Right hindlimb (tissue), 1 donor: Measurements from ENCODE around the gene ZNF615.
"Not testable (repeated sequence)": the region's sequence is repeated elsewhere in the genome, so short reads cannot be mapped to it uniquely, and the experiment has no call there.

Source experiments
- DNase-seq: peaks from one replicate; pipeline ENCODE4 v3.0.0-alpha.2; 2018

Gene ZNF615

DNA sequence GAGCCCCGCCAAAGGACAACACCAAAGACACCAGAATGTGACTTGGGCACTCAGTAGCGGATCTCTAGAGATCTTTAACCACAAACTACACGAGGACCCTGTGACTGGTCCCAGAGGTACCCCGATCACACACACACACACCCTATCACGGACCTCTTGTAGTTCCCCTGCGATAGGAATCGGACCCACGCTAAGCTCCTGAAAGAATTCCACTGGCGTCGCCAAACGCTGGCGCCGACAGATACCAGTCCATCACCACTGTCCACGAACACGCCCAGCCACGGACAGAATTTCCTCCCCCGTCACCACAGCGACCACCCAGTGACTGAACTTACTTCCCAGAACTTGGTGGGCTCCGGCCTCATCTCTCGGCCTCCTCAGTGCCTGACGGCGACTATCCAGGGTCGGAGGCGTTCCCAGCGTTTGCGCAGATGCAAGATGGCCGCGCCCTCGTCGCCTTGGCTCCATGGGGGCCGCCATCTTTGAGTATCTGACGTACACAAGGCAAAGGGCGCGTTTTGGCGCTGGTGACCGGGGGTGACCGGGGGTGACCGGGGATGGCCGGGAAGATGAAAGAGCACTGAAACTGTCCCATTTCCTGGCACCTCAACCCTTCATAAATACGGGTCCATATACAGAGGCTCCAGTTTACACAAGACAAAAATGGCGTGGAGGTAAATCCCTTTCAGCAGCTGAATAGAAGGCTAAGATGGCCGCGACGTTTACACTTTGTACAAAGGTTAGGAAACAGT is at the start of gene ZNF615:
TSS of gene ZNF615 (minus strand) at position 406 of the 752 bp plus-strand sequence. CDS start 4,500 bp downstream, outside the sequence.
- peak; percentile 94 for DNase-seq

DNA sequence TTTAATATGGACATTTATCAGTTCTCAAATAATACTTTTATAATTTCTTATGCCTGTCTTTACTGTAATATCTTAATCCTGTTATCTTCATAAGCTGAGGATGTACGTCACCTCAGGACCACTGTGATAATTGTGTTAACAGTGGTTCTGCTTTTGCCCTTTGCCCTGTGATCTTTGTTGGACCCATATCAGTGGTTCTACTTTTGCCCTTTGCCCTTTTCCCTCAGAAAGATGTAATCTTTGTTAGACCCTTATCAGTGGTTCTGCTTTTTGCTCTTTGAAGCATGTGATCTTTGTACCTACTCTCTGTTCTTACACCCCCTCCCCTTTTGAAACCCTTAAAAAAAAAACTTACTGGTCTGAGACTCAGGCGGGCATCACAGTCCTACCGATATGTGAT is 48.5 kb upstream of the ZNF615 start:
- not testable (repeated sequence) for DNase-seq

DNA sequence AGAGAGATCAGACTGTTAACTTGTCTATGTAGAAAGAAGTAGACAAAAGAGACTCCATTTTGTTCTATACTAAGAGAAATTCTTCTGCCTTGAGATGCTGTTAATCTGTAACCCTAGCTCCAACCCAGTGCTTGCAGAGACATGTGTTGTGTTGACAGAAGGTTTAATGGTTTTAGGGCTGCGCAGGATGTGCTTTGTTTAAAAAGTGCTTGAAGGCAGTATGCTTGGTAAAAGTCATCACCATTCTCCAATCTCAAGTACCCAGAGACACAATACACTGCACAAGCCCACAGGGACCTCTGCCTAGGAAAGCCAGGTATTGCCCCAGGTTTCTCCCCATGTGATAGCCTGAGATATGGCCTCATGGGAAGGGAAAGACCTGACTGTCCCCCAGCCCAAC is 43.7 kb upstream of the ZNF615 start:
- DNase-seq = not testable (repeated sequence)

DNA sequence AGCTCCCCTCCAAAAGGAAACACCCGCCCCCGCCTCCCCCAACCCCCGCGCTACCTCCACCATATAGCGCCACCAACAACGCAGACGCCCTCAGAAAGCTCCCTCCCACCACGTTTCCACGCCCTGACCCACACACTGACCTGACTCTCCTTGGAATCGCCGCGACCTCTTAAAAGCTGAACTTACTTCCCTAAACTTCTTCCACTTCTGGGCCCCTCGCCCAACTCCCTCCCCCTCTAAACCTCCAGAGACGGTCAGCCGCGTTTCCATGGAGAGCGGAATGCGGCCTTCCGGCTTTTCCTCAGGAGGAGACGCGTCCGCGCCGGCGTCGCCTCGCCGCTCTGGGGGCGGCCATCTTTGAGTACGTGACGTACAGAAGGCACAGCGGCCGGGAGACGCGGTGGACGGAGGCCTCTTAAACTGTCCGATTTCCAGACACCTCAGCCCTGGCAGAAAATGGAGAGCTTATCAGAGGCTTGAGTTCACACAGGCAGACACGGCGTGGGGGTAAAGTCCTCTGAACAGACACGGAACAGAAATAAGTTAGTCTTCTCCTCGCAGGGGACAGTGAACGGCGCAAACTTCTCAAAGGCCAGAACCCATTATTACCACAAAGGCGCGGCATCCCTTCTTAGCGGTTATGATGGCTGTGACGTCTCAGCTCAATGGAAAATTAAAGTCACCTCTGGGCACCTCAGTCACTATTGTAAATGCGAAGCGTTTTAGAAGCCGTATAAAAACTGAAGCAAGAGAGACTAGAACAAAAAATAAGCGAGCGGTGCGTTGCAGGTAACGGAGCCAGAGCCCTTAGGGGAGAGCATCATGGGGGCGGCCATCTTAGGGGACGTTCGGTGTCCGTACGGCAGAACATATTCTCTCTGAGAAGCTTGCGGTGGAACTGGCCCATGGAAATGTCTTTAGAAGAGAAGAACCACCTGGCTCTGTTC is 40.8 kb upstream of the ZNF615 start, which contains the start of gene ZNF432:
TSS of gene ZNF432 (minus strand) at position 284 of the 947 bp plus-strand sequence. CDS start 1,970 bp downstream, outside the sequence.
- DNase-seq = peak; percentile 97

DNA sequence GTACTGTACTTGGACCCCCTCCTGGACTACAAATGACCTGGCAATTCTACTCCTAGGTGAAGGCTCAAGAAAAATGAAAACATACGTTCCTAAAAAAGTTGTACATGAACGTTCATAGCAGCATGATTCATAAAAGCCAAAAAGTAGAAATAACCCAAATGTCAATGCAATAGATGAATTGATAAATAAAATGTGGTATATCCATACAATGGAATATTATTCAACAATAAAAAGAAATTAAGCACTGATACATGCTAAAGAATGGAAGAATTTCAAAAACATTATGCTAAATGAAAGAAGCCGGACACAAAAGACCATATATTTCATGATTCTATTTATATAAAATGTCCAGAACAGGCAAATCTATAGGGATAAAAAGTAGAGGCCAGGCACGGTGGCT is 31.2 kb upstream of the ZNF615 start:
- no peak for DNase-seq

DNA sequence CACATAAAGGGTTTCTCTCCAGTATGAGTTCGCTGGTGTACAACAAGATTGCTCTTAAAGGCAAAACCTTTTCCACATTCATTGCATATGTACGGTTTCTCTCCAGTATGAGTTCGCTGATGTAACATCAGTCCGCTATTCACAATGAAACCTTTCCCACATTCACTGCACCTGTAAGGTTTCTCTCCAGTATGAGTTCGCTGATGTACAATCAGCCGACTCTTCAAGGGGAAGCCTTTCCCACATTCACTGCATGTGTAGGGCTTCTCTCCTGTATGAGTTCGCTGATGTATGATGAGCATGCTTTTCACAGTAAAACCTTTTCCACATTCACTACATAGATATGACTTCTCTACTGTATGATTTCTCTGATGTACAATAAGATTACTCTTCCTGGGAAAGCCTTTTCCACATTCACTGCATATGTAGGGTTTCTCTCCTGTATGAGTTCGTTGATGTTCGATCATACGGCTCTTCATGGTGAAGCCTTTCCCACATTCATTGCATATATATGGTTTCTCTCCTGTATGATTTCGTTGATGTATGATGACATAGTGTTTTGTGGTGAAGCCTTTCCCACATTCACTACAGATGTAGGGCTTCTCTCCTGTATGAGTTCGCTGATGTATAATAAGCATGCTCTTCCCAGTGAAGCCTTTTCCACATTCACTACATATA is 26.2 kb upstream of the ZNF615 start:
- no peak for DNase-seq

DNA sequence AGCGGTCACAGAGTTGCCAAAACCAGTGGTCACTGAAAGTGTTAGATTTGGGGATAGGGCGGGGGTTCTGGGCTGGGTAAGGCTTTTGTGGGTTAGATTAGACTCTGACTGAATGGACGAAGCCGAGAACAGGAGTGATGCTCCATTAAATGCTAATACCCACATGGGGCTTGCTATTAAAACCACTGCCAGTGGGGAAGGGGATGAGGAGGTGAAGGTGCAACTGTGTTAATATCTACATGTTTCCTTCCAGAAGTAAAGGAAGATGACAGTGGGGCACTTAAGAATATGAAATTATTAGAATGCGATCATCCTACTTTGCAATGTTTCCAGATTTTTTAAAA is 20.7 kb upstream of the ZNF615 start:
- DNase-seq = no peak

DNA sequence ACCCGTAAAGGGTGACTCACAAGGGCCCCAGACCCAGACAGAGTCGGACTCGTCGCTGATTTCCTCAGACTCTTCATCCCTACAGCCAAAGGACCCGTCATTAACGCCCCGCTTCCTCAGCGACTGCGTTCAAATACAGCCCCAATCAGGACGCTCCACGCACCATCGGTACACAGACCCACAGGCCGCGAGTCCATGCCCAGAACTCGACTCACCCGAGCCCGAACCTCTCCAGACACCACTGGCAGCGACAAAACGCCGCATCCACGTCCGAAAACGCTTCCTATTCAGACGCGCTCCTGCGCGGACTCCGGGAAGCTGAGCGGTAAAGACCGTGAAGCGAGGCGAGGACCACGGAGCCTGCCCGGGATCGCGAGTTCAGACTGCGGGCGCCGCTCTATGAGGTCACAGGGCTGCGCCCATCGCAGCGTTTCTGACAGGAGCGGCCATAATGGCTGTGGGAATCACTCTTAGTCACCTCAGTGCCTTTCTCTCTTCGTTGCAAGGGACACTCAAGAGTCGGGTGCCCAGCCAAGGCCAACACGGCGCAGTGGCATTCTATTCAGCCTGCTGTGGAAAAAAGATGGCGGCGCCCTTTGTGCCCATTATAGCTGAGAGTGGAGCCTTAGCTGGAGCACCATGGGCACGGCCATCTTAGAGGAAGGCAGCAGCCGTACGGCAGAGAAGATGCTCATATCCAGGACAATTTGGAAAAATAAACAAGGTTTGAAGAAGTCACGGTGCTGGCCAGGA is 20.2 kb upstream of the ZNF615 start, which contains the start of gene ZNF614:
TSS of gene ZNF614 (minus strand) at position 353 of the 753 bp plus-strand sequence. CDS start 2,634 bp downstream, outside the sequence.
- peak; percentile 94 for DNase-seq

DNA sequence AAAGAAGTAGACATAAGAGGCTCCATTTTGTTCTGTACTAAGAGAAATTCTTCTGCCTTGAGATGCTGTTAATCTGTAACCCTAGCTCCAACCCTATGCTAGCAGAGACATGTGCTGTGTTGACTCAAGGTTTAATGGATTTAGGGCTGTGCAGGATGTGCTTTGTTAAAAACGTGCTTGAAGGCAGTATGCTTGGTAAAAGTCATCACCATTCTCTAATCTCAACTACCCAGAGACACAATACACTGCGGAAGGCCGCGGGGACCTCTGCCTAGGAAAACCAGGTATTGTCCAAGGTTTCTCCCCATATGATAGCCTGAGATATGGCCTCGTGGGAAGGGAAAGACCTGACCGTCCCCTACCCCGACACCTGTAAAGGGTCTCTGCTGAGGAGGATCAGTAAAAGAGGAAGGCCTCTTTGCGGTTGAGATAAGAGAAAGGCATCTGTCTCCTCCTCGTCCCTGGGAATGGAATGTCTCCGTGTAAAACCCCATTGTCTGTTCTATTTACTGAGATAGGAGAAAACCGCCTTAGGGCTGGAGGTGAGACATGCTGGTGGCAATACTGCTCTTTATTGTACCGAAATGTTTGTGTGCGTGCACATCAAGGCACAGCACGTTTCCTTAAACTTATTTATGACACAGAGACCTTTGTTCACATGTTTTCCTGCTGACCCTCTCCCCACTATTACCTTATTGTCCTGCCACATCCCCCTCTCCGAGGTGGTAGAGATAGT is 18.4 kb upstream of the ZNF615 start:
- not testable (repeated sequence) for DNase-seq

DNA sequence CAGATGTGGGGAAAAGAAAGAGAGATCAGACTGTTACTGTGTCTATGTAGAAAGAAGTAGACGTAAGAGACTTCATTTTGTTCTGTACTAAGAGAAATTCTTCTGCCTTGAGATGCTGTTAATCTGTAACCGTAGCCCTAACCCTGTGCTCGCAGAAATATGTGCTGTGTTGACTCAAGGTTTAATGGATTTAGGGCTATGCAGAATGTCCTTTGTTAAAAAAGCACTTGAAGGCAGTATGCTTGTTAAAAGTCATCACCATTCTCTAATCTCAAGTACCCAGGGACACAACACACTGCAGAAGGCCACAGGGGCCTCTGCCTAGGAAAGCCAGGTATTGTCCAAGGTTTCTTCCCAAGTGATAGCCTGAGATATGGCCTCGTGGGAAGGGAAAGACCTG is 16.5 kb upstream of the ZNF615 start:
- DNase-seq = not testable (repeated sequence)

DNA sequence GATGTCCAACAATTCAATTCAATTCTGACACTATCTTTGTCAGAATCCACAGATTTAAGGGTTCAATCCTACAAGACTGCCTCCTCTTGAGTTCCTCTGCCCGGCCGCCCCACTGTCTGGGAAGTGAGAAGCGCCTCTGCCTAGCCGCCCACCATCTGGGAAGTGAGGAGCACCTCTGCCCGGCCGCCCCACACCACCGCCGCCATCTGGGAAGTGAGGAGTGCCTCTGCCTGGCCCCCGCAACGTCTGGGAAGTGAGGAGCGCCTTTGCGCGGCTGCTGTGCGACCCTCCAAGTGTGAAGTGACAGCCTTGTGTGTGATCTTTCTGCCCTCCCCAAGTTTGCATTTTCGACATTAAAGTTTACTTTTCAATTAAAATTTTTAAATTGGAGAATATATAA is 14.2 kb upstream of the ZNF615 start:
- no peak for DNase-seq

DNA sequence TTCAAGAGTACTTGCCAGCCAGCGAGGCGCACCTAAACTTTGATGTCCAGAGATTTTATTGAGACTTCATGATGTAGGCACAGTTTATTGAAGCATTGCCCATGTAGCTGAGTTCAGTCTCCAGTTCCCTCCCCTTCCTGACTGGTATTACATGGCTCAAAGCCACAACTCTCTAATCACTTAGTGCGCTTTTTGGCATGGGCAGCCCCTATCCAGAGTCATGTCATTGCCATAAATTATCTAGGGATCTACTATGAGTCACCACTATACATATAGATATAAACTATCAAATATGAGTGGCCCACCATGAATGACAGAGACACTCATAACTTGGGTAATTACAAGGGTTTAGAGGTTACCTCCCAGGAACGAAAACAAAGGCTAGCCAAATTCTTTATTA is 12.5 kb upstream of the ZNF615 start:
- no peak for DNase-seq

DNA sequence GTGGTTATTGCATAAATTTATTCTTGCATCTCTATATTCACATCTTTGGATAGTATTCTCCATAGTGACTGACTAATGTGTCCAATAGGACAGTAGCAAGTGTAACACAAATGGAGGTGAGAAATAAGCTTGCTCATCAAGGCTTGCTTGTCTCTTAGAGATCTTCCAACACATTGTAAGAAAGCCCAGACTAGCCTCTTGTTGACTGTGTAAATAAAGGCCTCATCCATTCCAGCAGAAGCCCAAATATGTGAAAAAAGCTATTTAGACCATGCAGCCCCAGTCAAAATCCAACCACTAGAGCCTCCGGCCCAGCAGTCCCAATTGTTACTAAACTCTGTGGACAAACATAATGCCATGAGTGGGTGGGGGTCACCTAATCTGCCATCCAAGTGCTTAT is 2.7 kb upstream of the ZNF615 start:
- DNase-seq = no peak

DNA sequence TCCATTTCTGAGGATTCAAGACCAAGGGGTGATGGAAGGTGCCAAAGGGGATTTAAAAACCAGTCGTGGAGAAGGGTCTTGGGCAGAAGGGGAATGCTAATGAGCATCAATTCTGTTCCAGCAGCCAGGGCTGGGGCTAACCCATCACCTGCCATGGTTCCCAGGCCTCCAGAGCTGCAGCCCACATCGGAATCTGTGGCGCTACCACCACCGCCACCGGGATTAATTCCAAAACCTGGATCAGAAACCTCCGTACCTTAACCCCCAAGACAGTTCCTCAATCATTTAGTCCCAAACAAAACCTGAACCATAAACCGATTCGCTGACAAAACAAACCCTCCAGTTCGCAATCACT is 583 bp downstream of the ZNF615 start:
- DNase-seq = no peak

DNA sequence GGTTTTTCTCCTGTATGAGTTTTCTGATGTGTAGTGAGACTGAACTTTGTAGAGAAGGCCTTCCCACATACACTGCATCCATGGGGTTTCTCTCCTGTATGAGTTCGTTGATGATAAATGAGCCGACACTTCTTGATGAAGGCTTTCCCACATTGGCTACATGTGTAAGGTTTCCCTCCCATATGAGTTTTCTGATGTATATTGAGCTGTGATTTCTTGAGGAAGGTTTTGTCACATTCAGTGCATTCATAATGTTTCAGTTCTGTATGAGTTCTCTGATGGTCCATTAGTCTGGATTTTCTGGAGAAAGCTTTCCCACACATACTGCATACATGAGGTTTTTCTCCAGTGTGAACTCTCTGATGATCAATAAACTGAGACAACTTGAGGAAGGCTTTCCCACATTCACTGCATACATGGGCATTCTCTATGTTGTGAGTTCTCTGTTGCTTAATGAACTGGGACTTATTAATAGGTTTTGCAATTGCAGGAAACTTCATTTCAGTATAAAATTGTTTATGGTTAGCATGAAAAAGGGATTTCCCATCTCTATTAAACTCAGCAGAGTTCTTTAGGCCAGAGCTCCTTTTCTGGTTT is 13.9 kb downstream of the ZNF615 start:
- no peak for DNase-seq

DNA sequence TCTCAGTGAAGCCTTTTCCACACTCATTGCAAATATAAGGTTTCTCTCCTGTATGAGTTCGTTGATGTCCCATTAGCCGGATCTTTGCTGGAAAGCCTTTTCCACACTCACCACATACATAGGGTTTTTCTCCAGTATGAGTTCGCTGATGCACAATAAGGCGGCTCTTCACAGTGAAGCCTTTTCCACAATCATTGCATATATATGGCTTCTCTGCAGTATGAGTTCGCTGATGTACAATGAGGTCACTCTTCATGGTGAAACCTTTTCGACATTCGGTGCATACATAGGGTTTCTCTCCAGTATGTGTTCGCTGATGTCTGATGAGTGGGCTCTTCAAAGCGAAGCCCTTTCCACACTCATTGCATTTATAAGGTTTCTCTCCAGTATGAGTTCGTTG is 14.6 kb downstream of the ZNF615 start:
- DNase-seq = no peak

DNA sequence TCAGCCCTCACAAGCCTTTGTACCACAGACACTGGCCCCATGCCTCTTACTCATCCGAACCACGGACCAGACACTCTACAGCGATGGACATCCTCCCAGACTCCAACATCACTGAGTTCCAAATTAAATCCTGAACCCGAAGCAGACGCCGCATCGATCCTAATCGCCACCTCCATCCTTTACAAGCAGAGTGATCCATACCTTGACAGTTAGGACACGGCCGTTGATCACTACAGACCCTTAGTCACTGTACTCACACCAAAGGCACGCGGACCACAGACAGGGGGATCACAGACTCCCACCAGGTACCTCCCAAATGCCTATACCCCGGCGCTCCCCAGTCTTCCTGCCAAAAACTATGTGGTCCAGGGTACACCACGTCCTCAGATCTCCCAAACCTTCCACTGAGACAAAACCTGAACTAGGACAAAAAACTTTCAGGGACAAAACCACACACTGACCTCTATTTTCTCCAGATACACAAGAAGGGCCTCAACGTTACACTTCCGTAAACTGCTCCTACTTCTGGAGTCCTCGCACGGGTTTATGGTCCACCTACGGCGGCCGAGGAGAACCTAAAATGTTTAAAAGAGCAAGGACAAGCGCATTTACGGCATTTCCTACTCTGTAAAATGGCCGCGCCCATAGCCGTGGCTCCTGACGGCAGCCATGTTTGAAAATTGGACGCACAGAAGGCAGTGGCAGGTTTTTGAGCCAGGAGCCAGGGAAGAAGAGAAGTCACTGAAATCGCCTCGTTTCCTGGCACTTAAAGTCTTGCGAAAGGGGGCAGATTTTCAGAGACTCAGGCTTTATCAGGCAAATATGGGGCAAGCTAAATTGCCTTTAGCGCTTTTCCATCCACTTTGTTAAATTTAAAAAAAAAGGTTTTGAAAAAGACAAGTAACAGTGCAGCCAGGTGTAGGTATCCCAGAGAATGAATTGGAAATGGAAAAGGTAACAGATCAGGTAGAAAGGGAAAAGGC is 21.4 kb downstream of the ZNF615 start, which contains the start of gene ZNF350:
TSS of gene ZNF350 (minus strand) at position 532 of the 983 bp plus-strand sequence. CDS start 12,480 bp downstream, outside the sequence.
- peak; percentile 96 for DNase-seq

DNA sequence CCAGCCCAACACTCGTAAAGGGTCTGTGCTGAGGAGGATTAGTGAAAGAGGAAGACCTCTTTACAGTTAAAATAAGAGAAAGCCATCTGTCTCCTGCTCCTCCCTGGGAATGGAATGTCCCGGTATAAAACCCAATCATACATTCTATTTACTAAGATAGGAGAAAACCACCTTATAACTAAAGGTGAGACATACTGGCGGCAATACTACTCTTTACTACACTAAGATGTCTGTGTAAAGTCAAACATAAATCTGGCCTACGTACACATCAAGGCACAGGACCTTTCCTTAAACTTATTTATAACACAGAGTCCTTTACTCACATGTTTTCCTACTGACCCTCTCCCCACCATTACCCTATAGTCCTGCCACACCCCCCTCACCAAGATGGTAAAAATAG is 24.6 kb downstream of the ZNF615 start:
- DNase-seq = no peak

DNA sequence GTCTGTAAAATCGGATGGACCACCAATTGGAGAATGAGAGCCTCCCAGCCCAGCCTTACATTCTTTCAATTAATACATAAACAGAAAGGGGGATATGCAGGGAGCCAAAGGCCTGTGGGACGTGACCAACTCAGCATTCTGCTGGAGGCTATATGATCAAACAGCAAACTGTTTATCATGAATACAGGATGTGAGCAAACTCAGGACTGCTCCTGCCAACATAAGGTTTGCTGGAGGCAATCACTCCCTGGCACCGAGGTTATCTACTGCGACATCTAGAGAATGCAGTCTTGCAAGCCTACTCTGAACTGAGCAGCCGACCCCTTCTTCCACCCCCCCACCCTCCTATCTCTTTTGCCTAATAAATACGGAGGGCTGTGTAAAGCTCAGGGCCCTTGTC is 27.1 kb downstream of the ZNF615 start:
- not testable (repeated sequence) for DNase-seq
